NB4 (cell line): Measurements from ENCODE around the gene ECT2.

Experiments used
- MYC ChIP-seq: IDR thresholded peaks from 2 replicates; pipeline ENCODE4 v1.6.1; 2011; ENCODE audit warnings: low read depth, low read length
- POLR2A ChIP-seq: IDR thresholded peaks from 2 replicates; pipeline ENCODE4 v1.6.1; 2011; ENCODE audit warnings: mild to moderate bottlenecking; ENCODE audit not compliant: insufficient read length; ENCODE audit errors: extremely low read depth
- TF ChIP-seq, protein P1 (sequence below): IDR thresholded peaks from one replicate; pipeline ENCODE4 v1.5.1; 2012; ENCODE audit warnings: low read depth, low read length
- TF ChIP-seq, protein P2 (sequence below): IDR thresholded peaks from 2 replicates; pipeline ENCODE4 v1.6.1; 2011; ENCODE audit warnings: low read depth, low read length

DNA sequence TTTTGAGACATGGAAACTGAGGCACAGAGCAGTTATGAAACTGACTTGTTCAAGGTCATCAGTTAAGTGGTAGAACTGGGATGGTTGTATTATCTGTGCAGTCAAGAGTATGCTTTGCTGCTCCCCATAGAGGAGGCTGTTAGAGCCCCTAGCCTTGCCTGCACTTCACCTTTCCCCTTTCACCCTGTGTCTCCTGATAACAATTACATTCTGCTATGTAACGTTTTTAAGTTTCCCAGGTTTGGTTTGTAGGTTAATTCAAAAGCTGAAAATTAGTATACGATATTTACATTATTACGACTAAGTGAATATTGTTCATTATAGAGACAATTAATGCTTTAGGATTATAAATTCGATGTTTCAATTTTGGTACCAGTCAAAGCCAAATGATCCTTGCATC, 89.9 kb downstream of the ECT2 start:
- TF ChIP-seq, protein P1, sequence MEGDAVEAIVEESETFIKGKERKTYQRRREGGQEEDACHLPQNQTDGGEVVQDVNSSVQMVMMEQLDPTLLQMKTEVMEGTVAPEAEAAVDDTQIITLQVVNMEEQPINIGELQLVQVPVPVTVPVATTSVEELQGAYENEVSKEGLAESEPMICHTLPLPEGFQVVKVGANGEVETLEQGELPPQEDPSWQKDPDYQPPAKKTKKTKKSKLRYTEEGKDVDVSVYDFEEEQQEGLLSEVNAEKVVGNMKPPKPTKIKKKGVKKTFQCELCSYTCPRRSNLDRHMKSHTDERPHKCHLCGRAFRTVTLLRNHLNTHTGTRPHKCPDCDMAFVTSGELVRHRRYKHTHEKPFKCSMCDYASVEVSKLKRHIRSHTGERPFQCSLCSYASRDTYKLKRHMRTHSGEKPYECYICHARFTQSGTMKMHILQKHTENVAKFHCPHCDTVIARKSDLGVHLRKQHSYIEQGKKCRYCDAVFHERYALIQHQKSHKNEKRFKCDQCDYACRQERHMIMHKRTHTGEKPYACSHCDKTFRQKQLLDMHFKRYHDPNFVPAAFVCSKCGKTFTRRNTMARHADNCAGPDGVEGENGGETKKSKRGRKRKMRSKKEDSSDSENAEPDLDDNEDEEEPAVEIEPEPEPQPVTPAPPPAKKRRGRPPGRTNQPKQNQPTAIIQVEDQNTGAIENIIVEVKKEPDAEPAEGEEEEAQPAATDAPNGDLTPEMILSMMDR = no peak
- TF ChIP-seq POLR2A (no peak), MYC (no peak)
- TF ChIP-seq, protein P2, sequence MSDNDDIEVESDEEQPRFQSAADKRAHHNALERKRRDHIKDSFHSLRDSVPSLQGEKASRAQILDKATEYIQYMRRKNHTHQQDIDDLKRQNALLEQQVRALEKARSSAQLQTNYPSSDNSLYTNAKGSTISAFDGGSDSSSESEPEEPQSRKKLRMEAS = no peak
